Measurements from ENCODE around the gene TARM1. TPM values are rescaled to one million over a fixed set of nuclear protein-coding genes. Genes with fewer than 3 reads are reported as not detected.

Gene TARM1
- total and polyA plus RNA-seq, 2 experiments from 2014 or later, result not detected

GRCh38 chr19:54026656-54027055 is 54.5 kb downstream of the TARM1 start:
- WGBS, 2 experiments (ENCODE audit: low coverage in 1 of 2, low lambda C conversion rate in 2 of 2, missing lambda C conversion rate in 2 of 2), result 58 to 64% methylated on average over 7 of the region's 7 CpGs
- Histone ChIP-seq H3K9me3 (ENCODE audit: low read depth) (no peaks in the 10 kb centered on the region), H3K9me2 (ENCODE audit: insufficient read depth) (no peaks in the 10 kb centered on the region)

GRCh38 chr19:54024660-54025059 is 56.5 kb downstream of the TARM1 start:
- Histone ChIP-seq H3K4me2 (ENCODE audit: unreplicated experiment) (no peak overlapping the region), H2AFZ (no peak overlapping the region), H3K9ac (no peak overlapping the region), H3K9me3 (ENCODE audit: low read depth) (no peaks in the 10 kb centered on the region), H3F3A (ENCODE audit: insufficient read depth) (peaks cover 9% of the 10 kb centered on the region; the same call in 1 of the 2 replicates), H3K27me3 (replicated peaks; ENCODE audit: insufficient read depth) (no peaks in the 10 kb centered on the region), H3K79me2 (ENCODE audit: insufficient read depth) (no peaks in the 10 kb centered on the region), H3K4me3 (no peak overlapping the region), H3K36me3 (ENCODE audit: low read depth) (no peaks in the 10 kb centered on the region), H3K4me1 (ENCODE audit: insufficient read depth) (peaks cover 9% of the 10 kb centered on the region), H3K27ac (no peak overlapping the region), H4K20me1 (ENCODE audit: insufficient read depth) (no peaks in the 10 kb centered on the region), H3K9me2 (ENCODE audit: insufficient read depth) (no peaks in the 10 kb centered on the region)
- in situ Hi-C loops (cut with MboI), result loop anchor here (5.0 kb wide), 1 partner anchor 217 kb away; no protein-coding TSS in a partner anchor
- TF ChIP-seq EZH2phosphoT487 (IDR thresholded peaks at IDR 0.05; ENCODE audit: insufficient read depth, low read depth) (no peak), EZH2 (IDR thresholded peaks at IDR 0.05; ENCODE audit: insufficient read depth, poor library complexity, severe bottlenecking) (no peak)
- 79 to 85% methylated on average over 9 of the region's 9 CpGs for WGBS, 2 experiments (ENCODE audit: low coverage in 1 of 2, low lambda C conversion rate in 2 of 2, missing lambda C conversion rate in 2 of 2)
- DNase-seq, result no peak

More at GRCh38 chr19:54026656-54027055, 54.5 kb downstream of the TARM1 start:
- Histone ChIP-seq H3K27ac (no peak overlapping the region), H3F3A (ENCODE audit: insufficient read depth) (no peaks in the 10 kb centered on the region), H3K4me3 (no peak overlapping the region), H4K20me1 (ENCODE audit: insufficient read depth) (no peaks in the 10 kb centered on the region), H3K4me1 (ENCODE audit: insufficient read depth) (no peaks in the 10 kb centered on the region), H3K9ac (no peak overlapping the region), H3K79me2 (ENCODE audit: insufficient read depth) (no peaks in the 10 kb centered on the region), H3K27me3 (replicated peaks; ENCODE audit: insufficient read depth) (no peaks in the 10 kb centered on the region), H3K4me2 (ENCODE audit: unreplicated experiment) (no peak overlapping the region), H3K36me3 (ENCODE audit: low read depth) (no peaks in the 10 kb centered on the region), H2AFZ (no peak overlapping the region)
- TF ChIP-seq EZH2 (IDR thresholded peaks at IDR 0.05; ENCODE audit: insufficient read depth, poor library complexity, severe bottlenecking), result no peak
- in situ Hi-C loops (cut with MboI), result loop anchor here (5.0 kb wide), 1 partner anchor 219 kb away; no protein-coding TSS in a partner anchor
- no peak for DNase-seq

GRCh38 chr19:54023191-54023590 is 58.0 kb downstream of the TARM1 start:
- H2AFZ ChIP-seq, result no peak overlapping the region
- DNase-seq, result no peak
- H3K9me3 ChIP-seq (ENCODE audit: low read depth), result no peaks in the 10 kb centered on the region
- no peak overlapping the region for H3K4me3 ChIP-seq
- no peak for TF ChIP-seq EZH2phosphoT487 (IDR thresholded peaks at IDR 0.05; ENCODE audit: insufficient read depth, low read depth)
- TF ChIP-seq EZH2 (IDR thresholded peaks at IDR 0.05; ENCODE audit: insufficient read depth, poor library complexity, severe bottlenecking), result no peak
- no peaks in the 10 kb centered on the region for H4K20me1 ChIP-seq (ENCODE audit: insufficient read depth)
- H3K9me2 ChIP-seq (ENCODE audit: insufficient read depth), result no peaks in the 10 kb centered on the region
- in situ Hi-C loops (cut with MboI), result no loop called here
- WGBS, 2 experiments (ENCODE audit: low coverage in 1 of 2, low lambda C conversion rate in 2 of 2, missing lambda C conversion rate in 2 of 2), result 49% methylated on average over 3 of the region's 3 CpGs
- no peak overlapping the region for H3K27ac ChIP-seq
- H3K79me2 ChIP-seq (ENCODE audit: insufficient read depth), result no peaks in the 10 kb centered on the region
- H3K9ac ChIP-seq, result no peak overlapping the region
- peaks cover 15% of the 10 kb centered on the region; the same call in 1 of the 2 replicates for H3F3A ChIP-seq (ENCODE audit: insufficient read depth)
- H3K4me2 ChIP-seq (ENCODE audit: unreplicated experiment), result no peak overlapping the region
- peaks cover 19% of the 10 kb centered on the region for H3K4me1 ChIP-seq (ENCODE audit: insufficient read depth)
- no peaks in the 10 kb centered on the region for H3K36me3 ChIP-seq (ENCODE audit: low read depth)
- no peaks in the 10 kb centered on the region for H3K27me3 ChIP-seq (replicated peaks; ENCODE audit: insufficient read depth)

- H3K36me3 ChIP-seq (ENCODE audit: low read depth), result no peaks in the 10 kb centered on the region
- TF ChIP-seq EZH2 (IDR thresholded peaks at IDR 0.05; ENCODE audit: insufficient read depth, poor library complexity, severe bottlenecking) (no peak), EZH2phosphoT487 (IDR thresholded peaks at IDR 0.05; ENCODE audit: insufficient read depth, low read depth) (no peak)
- no peaks in the 10 kb centered on the region for H3K9me2 ChIP-seq (ENCODE audit: insufficient read depth)
- no peaks in the 10 kb centered on the region for H3K9me3 ChIP-seq (ENCODE audit: low read depth)
- no peaks in the 10 kb centered on the region for H4K20me1 ChIP-seq (ENCODE audit: insufficient read depth)
- in situ Hi-C loops (cut with MboI), result no loop called here
- H3F3A ChIP-seq (ENCODE audit: insufficient read depth), result peaks cover 15% of the 10 kb centered on the region; the same call in 1 of the 2 replicates
- peaks cover 19% of the 10 kb centered on the region for H3K4me1 ChIP-seq (ENCODE audit: insufficient read depth)
- no peak for DNase-seq
- no peaks in the 10 kb centered on the region for H3K79me2 ChIP-seq (ENCODE audit: insufficient read depth)
- H3K9ac ChIP-seq, result no peak overlapping the region
- no peak overlapping the region for H2AFZ ChIP-seq
- H3K27ac ChIP-seq, result no peak overlapping the region
- 86 to 89% methylated on average over 13 of the region's 13 CpGs for WGBS, 2 experiments (ENCODE audit: low coverage in 1 of 2, low lambda C conversion rate in 2 of 2, missing lambda C conversion rate in 2 of 2)
- H3K4me2 ChIP-seq (ENCODE audit: unreplicated experiment), result no peak overlapping the region
- no peak overlapping the region for H3K4me3 ChIP-seq
- no peaks in the 10 kb centered on the region for H3K27me3 ChIP-seq (replicated peaks; ENCODE audit: insufficient read depth)
Measured at GRCh38 chr19:54021932-54022331, 59.2 kb downstream of the TARM1 start.

GRCh38 chr19:54021363-54021762 is 59.8 kb downstream of the TARM1 start:
- Histone ChIP-seq H3F3A (ENCODE audit: insufficient read depth) (peaks cover 15% of the 10 kb centered on the region; the same call in 1 of the 2 replicates), H3K79me2 (ENCODE audit: insufficient read depth) (no peaks in the 10 kb centered on the region), H3K36me3 (ENCODE audit: low read depth) (no peaks in the 10 kb centered on the region), H2AFZ (no peak overlapping the region), H3K27ac (no peak overlapping the region), H3K4me1 (ENCODE audit: insufficient read depth) (peaks cover 19% of the 10 kb centered on the region), H3K4me2 (ENCODE audit: unreplicated experiment) (no peak overlapping the region), H4K20me1 (ENCODE audit: insufficient read depth) (no peaks in the 10 kb centered on the region), H3K4me3 (no peak overlapping the region), H3K27me3 (replicated peaks; ENCODE audit: insufficient read depth) (no peaks in the 10 kb centered on the region), H3K9me2 (ENCODE audit: insufficient read depth) (no peaks in the 10 kb centered on the region), H3K9me3 (ENCODE audit: low read depth) (no peaks in the 10 kb centered on the region), H3K9ac (no peak overlapping the region)
- WGBS, 2 experiments (ENCODE audit: low coverage in 1 of 2, low lambda C conversion rate in 2 of 2, missing lambda C conversion rate in 2 of 2), result 65 to 72% methylated on average over 8 of the region's 8 CpGs
- no peak for DNase-seq
- no peak for TF ChIP-seq EZH2phosphoT487 (IDR thresholded peaks at IDR 0.05; ENCODE audit: insufficient read depth, low read depth)
- TF ChIP-seq EZH2 (IDR thresholded peaks at IDR 0.05; ENCODE audit: insufficient read depth, poor library complexity, severe bottlenecking), result no peak
- in situ Hi-C loops (cut with MboI), result no loop called here

Small RNAs within 50 kb of the gene (small RNA-seq; reads per million reads assigned to genes)
- not detected for gene AC012314.20 (ENCODE audit: low read depth, low replicate concordance)

Other genes starting within 250 kb of the TARM1 start
- 74.8 and 85.9 TPM in 2 replicates for gene MYADM, start 213.5 kb downstream of the TARM1 start, total RNA-seq (2014; rRNA removed; shearing (Covaris generic))
- 222 and 226 TPM in 2 replicates for gene MYADM, start 213.5 kb downstream of the TARM1 start, polyA plus RNA-seq (2016; fragmentation: Nextera tagmentation; extraction: Ambion mirVana)
- not detected in 2 replicates for gene PRKCG, start 199.2 kb downstream of the TARM1 start, total RNA-seq (2014; rRNA removed; shearing (Covaris generic))
- gene PRKCG, start 199.2 kb downstream of the TARM1 start, polyA plus RNA-seq (2016; fragmentation: Nextera tagmentation; extraction: Ambion mirVana), result not detected in 2 replicates
- gene CACNG7, start 172.1 kb downstream of the TARM1 start, total RNA-seq (2014; rRNA removed; shearing (Covaris generic)), result not detected in 2 replicates
- not detected in 2 replicates for gene CACNG7, start 172.1 kb downstream of the TARM1 start, polyA plus RNA-seq (2016; fragmentation: Nextera tagmentation; extraction: Ambion mirVana)
- 0.11 TPM in 1 of 2 replicates, not detected in the other for gene CACNG8, start 118.4 kb downstream of the TARM1 start, total RNA-seq (2014; rRNA removed; shearing (Covaris generic))
- not detected in 2 replicates for gene CACNG8, start 118.4 kb downstream of the TARM1 start, polyA plus RNA-seq (2016; fragmentation: Nextera tagmentation; extraction: Ambion mirVana)
- gene CACNG6, start 89.7 kb downstream of the TARM1 start, total RNA-seq (2014; rRNA removed; shearing (Covaris generic)), result not detected in 2 replicates
- not detected in 2 replicates for gene CACNG6, start 89.7 kb downstream of the TARM1 start, polyA plus RNA-seq (2016; fragmentation: Nextera tagmentation; extraction: Ambion mirVana)
- not detected in 2 replicates for gene VSTM1, start 17.5 kb downstream of the TARM1 start, total RNA-seq (2014; rRNA removed; shearing (Covaris generic))
- gene VSTM1, start 17.5 kb downstream of the TARM1 start, polyA plus RNA-seq (2016; fragmentation: Nextera tagmentation; extraction: Ambion mirVana), result not detected in 2 replicates
- gene OSCAR, start 19.4 kb upstream of the TARM1 start, total RNA-seq (2014; rRNA removed; shearing (Covaris generic)), result 0.54 TPM in 1 of 2 replicates, not detected in the other
- 2.2 and 2.9 TPM in 2 replicates for gene OSCAR, start 19.4 kb upstream of the TARM1 start, polyA plus RNA-seq (2016; fragmentation: Nextera tagmentation; extraction: Ambion mirVana)
- 15.1 TPM in 1 of 2 replicates, not detected in the other for gene NDUFA3, start 21.5 kb upstream of the TARM1 start, total RNA-seq (2014; rRNA removed; shearing (Covaris generic))
- 198 and 210 TPM in 2 replicates for gene NDUFA3, start 21.5 kb upstream of the TARM1 start, polyA plus RNA-seq (2016; fragmentation: Nextera tagmentation; extraction: Ambion mirVana)
- gene TFPT, start 34.3 kb upstream of the TARM1 start, total RNA-seq (2014; rRNA removed; shearing (Covaris generic)), result 11.5 and 23.8 TPM in 2 replicates
- 29.6 and 30.0 TPM in 2 replicates for gene TFPT, start 34.3 kb upstream of the TARM1 start, polyA plus RNA-seq (2016; fragmentation: Nextera tagmentation; extraction: Ambion mirVana)
- 38.4 and 43.9 TPM in 2 replicates for gene PRPF31, start 34.4 kb upstream of the TARM1 start, total RNA-seq (2014; rRNA removed; shearing (Covaris generic))
- 78.6 and 81.8 TPM in 2 replicates for gene PRPF31, start 34.4 kb upstream of the TARM1 start, polyA plus RNA-seq (2016; fragmentation: Nextera tagmentation; extraction: Ambion mirVana)
- gene CNOT3, start 56.4 kb upstream of the TARM1 start, total RNA-seq (2014; rRNA removed; shearing (Covaris generic)), result 8.9 and 12.6 TPM in 2 replicates
- gene CNOT3, start 56.4 kb upstream of the TARM1 start, polyA plus RNA-seq (2016; fragmentation: Nextera tagmentation; extraction: Ambion mirVana), result 16.6 and 19.4 TPM in 2 replicates
- gene LENG1, start 78.4 kb upstream of the TARM1 start, total RNA-seq (2014; rRNA removed; shearing (Covaris generic)), result 6.6 and 6.9 TPM in 2 replicates
- gene LENG1, start 78.4 kb upstream of the TARM1 start, polyA plus RNA-seq (2016; fragmentation: Nextera tagmentation; extraction: Ambion mirVana), result 10.2 and 10.9 TPM in 2 replicates
- not detected in 2 replicates for gene TMC4, start 91.8 kb upstream of the TARM1 start, total RNA-seq (2014; rRNA removed; shearing (Covaris generic))
- 0.18 TPM in 1 of 2 replicates, not detected in the other for gene TMC4, start 91.8 kb upstream of the TARM1 start, polyA plus RNA-seq (2016; fragmentation: Nextera tagmentation; extraction: Ambion mirVana)
- 109 and 157 TPM in 2 replicates for gene MBOAT7, start 108.2 kb upstream of the TARM1 start, total RNA-seq (2014; rRNA removed; shearing (Covaris generic))
- 133 and 144 TPM in 2 replicates for gene MBOAT7, start 108.2 kb upstream of the TARM1 start, polyA plus RNA-seq (2016; fragmentation: Nextera tagmentation; extraction: Ambion mirVana)
- 102 and 105 TPM in 2 replicates for gene TSEN34, start 109.9 kb upstream of the TARM1 start, total RNA-seq (2014; rRNA removed; shearing (Covaris generic))
- gene TSEN34, start 109.9 kb upstream of the TARM1 start, polyA plus RNA-seq (2016; fragmentation: Nextera tagmentation; extraction: Ambion mirVana), result 90.0 TPM in 2 replicates
- gene RPS9, start 119.5 kb upstream of the TARM1 start, total RNA-seq (2014; rRNA removed; shearing (Covaris generic)), result 1,319 and 1,498 TPM in 2 replicates
- gene RPS9, start 119.5 kb upstream of the TARM1 start, polyA plus RNA-seq (2016; fragmentation: Nextera tagmentation; extraction: Ambion mirVana), result 395 and 404 TPM in 2 replicates
- not detected in 2 replicates for gene LILRB3, start 141.6 kb upstream of the TARM1 start, total RNA-seq (2014; rRNA removed; shearing (Covaris generic))
- 0.13 and 0.53 TPM in 2 replicates for gene LILRB3, start 141.6 kb upstream of the TARM1 start, polyA plus RNA-seq (2016; fragmentation: Nextera tagmentation; extraction: Ambion mirVana)
- gene LILRA6, start 161.4 kb upstream of the TARM1 start, total RNA-seq (2014; rRNA removed; shearing (Covaris generic)), result not detected in 2 replicates
- gene LILRA6, start 161.4 kb upstream of the TARM1 start, polyA plus RNA-seq (2016; fragmentation: Nextera tagmentation; extraction: Ambion mirVana), result not detected in 2 replicates
- not detected in 2 replicates for gene LILRB5, start 175.9 kb upstream of the TARM1 start, total RNA-seq (2014; rRNA removed; shearing (Covaris generic))
- gene LILRB5, start 175.9 kb upstream of the TARM1 start, polyA plus RNA-seq (2016; fragmentation: Nextera tagmentation; extraction: Ambion mirVana), result not detected in 2 replicates
- not detected in 2 replicates for gene LILRB2, start 199.7 kb upstream of the TARM1 start, total RNA-seq (2014; rRNA removed; shearing (Covaris generic))
- gene LILRB2, start 199.7 kb upstream of the TARM1 start, polyA plus RNA-seq (2016; fragmentation: Nextera tagmentation; extraction: Ambion mirVana), result not detected in 2 replicates
- gene LILRA5, start 231.8 kb upstream of the TARM1 start, total RNA-seq (2014; rRNA removed; shearing (Covaris generic)), result not detected in 2 replicates
- not detected in 2 replicates for gene LILRA5, start 231.8 kb upstream of the TARM1 start, polyA plus RNA-seq (2016; fragmentation: Nextera tagmentation; extraction: Ambion mirVana)

All from GM23248 (cell line).